Hepatocyte (in vitro differentiated cells): ENCODE measurements around the gene TBC1D5. TPM values are rescaled to one million over a fixed set of nuclear protein-coding genes. Genes with fewer than 3 reads are reported as not detected.

Source experiments
- DNase-seq: peaks from one replicate; pipeline ENCODE4 v3.0.0-alpha.2; 2016; ENCODE audit warnings: low spot score
- H2AFZ ChIP-seq: fragments of 200-600 bp; sonication (generic); 2 replicates; pipeline ENCODE4 v1.6.0; 2016; ENCODE audit warnings: antibody characterized with exemption, mild to moderate bottlenecking
- H3K27ac ChIP-seq: fragments of 200-600 bp; sonication (generic); 2 replicates; pipeline ENCODE4 v1.5.1; 2016; ENCODE audit warnings: mild to moderate bottlenecking
- H3K27me3 ChIP-seq: fragments of 200-600 bp; sonication (generic); 2 replicates; pipeline ENCODE4 v1.6.1; 2016
- H3K36me3 ChIP-seq: fragments of 200-600 bp; sonication (generic); replicated peaks from 2 replicates; pipeline ENCODE4 v1.5.1; 2016; ENCODE audit warnings: low read depth; ENCODE audit not compliant: insufficient read depth
- H3K4me1 ChIP-seq: fragments of 200-600 bp; sonication (generic); 2 replicates; pipeline ENCODE4 v1.5.1; 2016; ENCODE audit warnings: mild to moderate bottlenecking, moderate library complexity; ENCODE audit not compliant: insufficient read depth
- H3K4me2 ChIP-seq: fragments of 200-600 bp; sonication (generic); 2 replicates; pipeline ENCODE4 v1.6.0; 2016
- H3K4me3 ChIP-seq: fragments of 200-600 bp; sonication (generic); 2 replicates; pipeline ENCODE4 v1.5.1; 2016; ENCODE audit warnings: mild to moderate bottlenecking
- H3K79me2 ChIP-seq: fragments of 200-600 bp; sonication (generic); 2 replicates; pipeline ENCODE4 v1.6.0; 2017; ENCODE audit warnings: mild to moderate bottlenecking
- H3K9me2 ChIP-seq: fragments of 200-600 bp; sonication (generic); replicated peaks from 2 replicates; pipeline ENCODE4 v1.6.0; 2017; ENCODE audit warnings: mild to moderate bottlenecking; ENCODE audit not compliant: insufficient read depth
- H3K9me3 ChIP-seq: fragments of 200-600 bp; sonication (generic); 2 replicates; pipeline ENCODE4 v1.5.1; 2016; ENCODE audit warnings: low read depth, mild to moderate bottlenecking
- H4K20me1 ChIP-seq: fragments of 200-600 bp; sonication (generic); 2 replicates; pipeline ENCODE4 v1.6.0; 2016; ENCODE audit warnings: mild to moderate bottlenecking; ENCODE audit not compliant: insufficient read depth, poor library complexity, severe bottlenecking
- EZH2 ChIP-seq: fragments of 200-600 bp; sonication (generic); IDR thresholded peaks from 2 replicates; pipeline ENCODE4 v1.6.1; 2016; ENCODE audit warnings: antibody characterized with exemption, mild to moderate bottlenecking, borderline replicate concordance
- EZH2phosphoT487 ChIP-seq: fragments of 200-600 bp; sonication (generic); IDR thresholded peaks from one replicate; pipeline ENCODE4 v1.6.1; 2018; ENCODE audit warnings: antibody characterized with exemption, mild to moderate bottlenecking, low read depth, moderate library complexity; ENCODE audit not compliant: unreplicated experiment, severe bottlenecking
- WGBS: methylation state at CpG from one replicate; pipeline ENCODE4 v1.1.6; 2016; ENCODE audit warnings: low lambda C conversion rate; ENCODE audit errors: missing lambda C conversion rate; 5-methylcytosine and 5-hydroxymethylcytosine counted together
- polyA plus RNA-seq: library from polyadenylated mRNA; unstranded; fragments of >200 nt; fragmentation: Nextera tagmentation; extraction: Ambion mirVana; gene quantifications from 2 replicates; pipeline ENCODE4 v1.2.1, GENCODE V29; 2016
- total RNA-seq: library from RNA; depleted of rRNA; stranded (reverse); fragments of >200 nt; gene quantifications from 2 replicates; pipeline ENCODE4 v1.2.3, GENCODE V29; 2014
- TF ChIP-seq, protein P1 (sequence below): fragments of 200-600 bp; sonication (generic); IDR thresholded peaks from 2 replicates; pipeline ENCODE4 v1.5.1; 2016; ENCODE audit warnings: antibody characterized with exemption, mild to moderate bottlenecking; ENCODE audit not compliant: poor library complexity

TBC1D5 gene
- total and polyA plus RNA-seq, 2 experiments from 2014 or later: 17.0 to 64.2 TPM

DNA sequence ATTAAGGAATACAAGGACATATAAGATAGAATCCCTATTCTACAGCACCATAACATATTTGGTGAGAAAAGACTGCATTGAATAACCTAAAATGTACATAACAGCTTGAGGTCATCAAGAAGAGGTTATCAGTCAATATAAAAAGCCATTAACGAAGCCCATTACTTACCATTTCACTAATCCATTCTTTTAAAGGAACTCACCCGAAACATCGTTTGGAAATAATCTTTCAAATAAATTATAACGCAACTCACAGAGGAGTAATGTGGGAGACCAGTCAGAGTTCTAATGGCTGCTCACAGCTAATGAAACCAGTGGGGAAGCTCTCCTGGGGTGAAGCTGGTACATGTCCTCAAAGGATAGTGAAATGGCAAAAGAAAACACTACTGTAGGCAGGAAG, 188.4 kb downstream of the TBC1D5 start:
- no peak for DNase-seq
- Histone ChIP-seq H2AFZ (no peak overlapping the region), H3K79me2 (no peaks in the 10 kb centered on the region), H3K9me2 (no peaks in the 10 kb centered on the region), H3K27me3 (no peaks in the 10 kb centered on the region), H3K36me3 (no peaks in the 10 kb centered on the region), H4K20me1 (no peaks in the 10 kb centered on the region), H3K9me3 (no peaks in the 10 kb centered on the region), H3K4me3 (no peak overlapping the region), H3K4me1 (peaks cover 8% of the 10 kb centered on the region), H3K4me2 (no peak overlapping the region), H3K27ac (no peak overlapping the region)
- WGBS: 75% methylated on average over 4 of the region's 4 CpGs
- TF ChIP-seq EZH2phosphoT487 (no peak), EZH2 (no peak)

DNA sequence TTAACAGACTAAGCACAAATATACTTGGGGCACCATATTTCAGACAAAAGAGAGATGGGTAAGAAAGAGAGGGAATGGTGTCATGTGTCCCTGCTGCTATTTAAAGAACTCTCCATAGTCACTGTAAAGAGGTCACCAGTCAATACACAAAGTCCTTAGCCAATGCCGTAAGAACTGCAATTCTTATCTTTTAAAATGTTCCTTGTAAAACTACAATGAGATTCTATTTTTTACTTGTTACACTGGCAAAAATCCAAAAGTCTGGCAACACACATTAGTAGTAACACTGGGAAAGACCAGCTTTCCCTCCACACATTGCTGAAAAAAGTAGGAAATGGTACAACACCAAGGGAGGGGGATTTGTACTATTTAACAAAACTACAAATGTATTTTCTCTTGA, 189.4 kb downstream of the TBC1D5 start:
- Histone ChIP-seq H3K9me2 (no peaks in the 10 kb centered on the region), H3K27me3 (no peaks in the 10 kb centered on the region), H3K4me1 (peaks cover 8% of the 10 kb centered on the region), H3K36me3 (no peaks in the 10 kb centered on the region), H2AFZ (no peak overlapping the region), H3K4me3 (no peak overlapping the region), H3K27ac (no peak overlapping the region), H4K20me1 (no peaks in the 10 kb centered on the region), H3K4me2 (no peak overlapping the region), H3K79me2 (no peaks in the 10 kb centered on the region), H3K9me3 (no peaks in the 10 kb centered on the region)
- no peak for DNase-seq
- 24% methylated on average over 1 of the region's 1 CpG for WGBS
- no peak for TF ChIP-seq EZH2phosphoT487

DNA sequence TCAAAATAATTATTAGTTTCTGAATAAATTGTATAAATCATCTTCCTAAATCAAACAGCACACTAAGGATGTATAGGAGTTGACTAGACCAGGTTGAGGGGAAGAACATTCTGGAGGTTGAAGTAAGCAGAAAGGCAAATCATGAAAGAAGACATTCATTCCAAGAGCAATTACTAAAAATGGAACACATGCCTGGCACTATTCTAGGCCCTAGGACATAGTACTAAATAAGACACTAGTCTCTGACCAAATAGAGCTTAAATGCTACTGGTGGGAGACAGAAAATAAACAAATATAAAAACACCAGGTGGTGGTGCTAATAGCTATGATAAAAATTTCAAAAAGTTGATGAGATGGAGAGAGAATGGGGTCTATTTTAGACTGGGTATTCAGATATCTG, 190.1 kb downstream of the TBC1D5 start:
- no peaks in the 10 kb centered on the region for H3K36me3 ChIP-seq
- no peak overlapping the region for H3K27ac ChIP-seq
- no peak overlapping the region for H3K4me3 ChIP-seq
- H3K4me1 ChIP-seq: peaks cover 8% of the 10 kb centered on the region
- H3K79me2 ChIP-seq: no peaks in the 10 kb centered on the region
- no peak overlapping the region for H2AFZ ChIP-seq
- no peaks in the 10 kb centered on the region for H3K9me3 ChIP-seq
- H3K27me3 ChIP-seq: no peaks in the 10 kb centered on the region
- no peak overlapping the region for H3K4me2 ChIP-seq
- H4K20me1 ChIP-seq: no peaks in the 10 kb centered on the region
- H3K9me2 ChIP-seq: no peaks in the 10 kb centered on the region
- TF ChIP-seq EZH2phosphoT487 (no peak), EZH2 (no peak)
- TF ChIP-seq, protein P1, sequence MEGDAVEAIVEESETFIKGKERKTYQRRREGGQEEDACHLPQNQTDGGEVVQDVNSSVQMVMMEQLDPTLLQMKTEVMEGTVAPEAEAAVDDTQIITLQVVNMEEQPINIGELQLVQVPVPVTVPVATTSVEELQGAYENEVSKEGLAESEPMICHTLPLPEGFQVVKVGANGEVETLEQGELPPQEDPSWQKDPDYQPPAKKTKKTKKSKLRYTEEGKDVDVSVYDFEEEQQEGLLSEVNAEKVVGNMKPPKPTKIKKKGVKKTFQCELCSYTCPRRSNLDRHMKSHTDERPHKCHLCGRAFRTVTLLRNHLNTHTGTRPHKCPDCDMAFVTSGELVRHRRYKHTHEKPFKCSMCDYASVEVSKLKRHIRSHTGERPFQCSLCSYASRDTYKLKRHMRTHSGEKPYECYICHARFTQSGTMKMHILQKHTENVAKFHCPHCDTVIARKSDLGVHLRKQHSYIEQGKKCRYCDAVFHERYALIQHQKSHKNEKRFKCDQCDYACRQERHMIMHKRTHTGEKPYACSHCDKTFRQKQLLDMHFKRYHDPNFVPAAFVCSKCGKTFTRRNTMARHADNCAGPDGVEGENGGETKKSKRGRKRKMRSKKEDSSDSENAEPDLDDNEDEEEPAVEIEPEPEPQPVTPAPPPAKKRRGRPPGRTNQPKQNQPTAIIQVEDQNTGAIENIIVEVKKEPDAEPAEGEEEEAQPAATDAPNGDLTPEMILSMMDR: no peak
- DNase-seq: no peak

DNA sequence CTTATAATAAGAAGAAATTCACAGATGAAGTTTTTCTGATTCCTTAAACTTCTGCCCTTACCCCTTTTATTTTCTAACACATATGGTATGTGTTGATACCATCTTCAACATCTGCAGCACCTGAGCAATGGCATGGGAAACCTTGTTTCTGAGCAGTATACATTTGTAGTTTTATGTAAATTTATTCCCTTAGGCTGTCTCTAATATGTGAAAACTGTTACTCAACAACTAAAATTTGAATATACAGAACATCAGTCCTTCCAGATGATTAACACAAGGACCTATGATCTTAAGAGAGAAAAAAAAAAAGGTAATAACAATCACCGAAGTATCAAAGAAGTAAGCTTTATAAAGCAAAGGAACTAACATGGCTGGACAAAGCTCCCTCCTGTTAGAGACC, 190.5 kb downstream of the TBC1D5 start:
- no peak overlapping the region for H2AFZ ChIP-seq
- no peaks in the 10 kb centered on the region for H3K9me3 ChIP-seq
- H3K4me1 ChIP-seq: peaks cover 8% of the 10 kb centered on the region
- no peaks in the 10 kb centered on the region for H3K9me2 ChIP-seq
- WGBS: 93% methylated on average over 1 of the region's 1 CpG
- H3K27me3 ChIP-seq: no peaks in the 10 kb centered on the region
- no peak overlapping the region for H3K4me3 ChIP-seq
- TF ChIP-seq, protein P1: no peak
- no peak for TF ChIP-seq EZH2phosphoT487
- TF ChIP-seq EZH2: no peak
- no peaks in the 10 kb centered on the region for H3K36me3 ChIP-seq
- H3K4me2 ChIP-seq: no peak overlapping the region
- no peaks in the 10 kb centered on the region for H3K79me2 ChIP-seq
- no peak overlapping the region for H3K27ac ChIP-seq
- no peak for DNase-seq
- no peaks in the 10 kb centered on the region for H4K20me1 ChIP-seq
